Dermis blood vessel endothelial cell (primary cell): ENCODE measurements around the gene ERBB2. TPM values are rescaled to one million over a fixed set of nuclear protein-coding genes. Genes with fewer than 3 reads are reported as not detected.
A peak's percentile ranks its signal among the peaks of the same experiment; 100 is the strongest.
"Not testable (repeated sequence)": the region's sequence is repeated elsewhere in the genome, so short reads cannot be mapped to it uniquely, and the experiment has no call there.

Source experiments
- DNase-seq: peaks from one replicate; pipeline ENCODE4 v3.0.0; 2010
- total RNA-seq: library from RNA; depleted of rRNA; stranded (reverse); fragments of >200 nt; gene quantifications from 2 replicates; pipeline ENCODE4 v1.2.3, GENCODE V29; 2014

ERBB2 gene
- total RNA-seq, 1 donor from 2014 or later = 3.4 TPM

DNA sequence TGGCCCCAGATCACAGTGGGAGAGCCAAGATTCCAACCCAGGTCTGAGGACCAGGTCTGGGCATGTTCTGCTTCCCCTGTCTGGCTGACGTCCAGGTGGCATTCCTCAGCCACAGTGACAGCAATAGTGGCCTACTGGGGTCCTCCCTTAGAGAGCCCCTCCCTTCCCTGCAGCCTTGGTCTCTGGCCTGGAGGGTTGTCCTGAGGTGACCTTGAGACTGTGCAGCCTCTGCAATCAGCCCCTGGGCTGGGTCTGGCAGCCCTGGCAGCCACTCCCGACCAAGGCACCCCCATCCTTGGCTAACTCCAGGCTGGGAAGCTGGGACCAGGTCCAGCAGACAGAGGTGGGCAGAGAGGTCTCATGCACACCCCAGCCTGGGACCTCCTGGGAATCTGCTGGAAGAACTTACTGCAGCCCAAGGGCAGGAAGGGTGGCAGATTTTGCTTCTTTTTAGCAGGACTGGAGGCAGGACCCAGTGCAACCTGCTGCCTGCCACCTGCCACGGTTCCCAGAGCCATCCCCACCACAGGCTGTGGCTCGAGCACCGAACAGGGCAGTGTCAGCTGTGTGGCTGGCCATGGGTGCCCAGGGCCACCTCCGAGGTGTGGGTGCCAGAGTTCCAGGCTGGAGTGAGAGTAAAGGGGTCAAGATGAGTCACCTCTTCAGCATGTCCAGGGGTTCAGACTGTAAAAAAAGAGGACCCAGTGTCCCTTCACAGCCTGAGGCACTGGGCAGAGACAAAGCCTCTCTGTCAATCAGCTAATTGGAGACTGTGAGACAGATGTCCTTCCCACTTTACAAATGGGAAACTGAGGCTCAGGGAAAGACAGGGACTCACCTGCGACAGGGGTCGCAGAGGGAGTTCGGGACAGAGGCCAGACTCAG is 50.5 kb downstream of the ERBB2 start:
- no peak for DNase-seq

DNA sequence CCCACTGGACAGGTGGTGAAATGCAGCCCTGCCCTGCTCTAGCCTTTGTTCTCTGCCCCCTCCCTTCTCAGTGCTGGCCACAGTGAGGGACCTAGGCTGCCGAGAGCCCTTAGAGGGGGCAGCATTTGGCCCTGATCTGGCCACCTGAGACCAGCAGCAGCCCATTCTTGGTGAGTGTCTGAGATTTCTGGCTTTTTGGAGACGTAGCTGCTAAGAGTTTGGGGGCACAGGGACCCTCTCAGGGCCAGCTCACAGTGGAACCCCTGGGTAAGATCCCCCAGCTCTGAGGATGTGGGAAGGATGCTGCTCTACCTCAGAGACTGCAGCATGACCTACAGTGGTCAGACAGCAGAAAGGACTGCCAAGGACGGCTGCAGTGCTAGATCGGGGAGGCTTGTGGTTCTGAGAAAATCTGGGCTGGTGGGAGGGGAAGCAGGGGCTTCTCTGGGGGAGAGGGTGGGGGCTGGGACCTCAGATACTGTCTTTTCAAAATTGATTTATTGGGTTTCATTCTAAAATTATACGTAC is 51.2 kb downstream of the ERBB2 start:
- DNase-seq = no peak

DNA sequence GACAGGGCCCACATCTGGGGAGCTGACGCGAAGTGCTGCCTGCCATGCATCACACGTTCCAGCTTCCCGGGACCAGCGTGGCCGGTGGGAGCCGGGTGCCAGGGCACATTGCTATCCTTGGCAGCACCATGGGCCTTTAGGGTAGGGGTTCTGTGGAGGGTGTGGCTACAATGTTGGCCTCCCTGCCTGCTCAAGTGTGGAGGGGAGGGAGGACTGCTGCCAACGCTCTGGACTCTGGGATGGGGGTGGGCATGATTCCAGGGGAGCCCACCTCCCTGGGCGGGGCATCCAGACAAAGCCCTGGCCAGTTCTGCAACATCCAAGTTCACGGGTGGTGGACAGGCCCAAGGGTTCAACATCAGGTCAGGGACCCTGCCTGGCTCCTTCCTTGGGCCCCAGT is 51.8 kb downstream of the ERBB2 start:
- DNase-seq = no peak

DNA sequence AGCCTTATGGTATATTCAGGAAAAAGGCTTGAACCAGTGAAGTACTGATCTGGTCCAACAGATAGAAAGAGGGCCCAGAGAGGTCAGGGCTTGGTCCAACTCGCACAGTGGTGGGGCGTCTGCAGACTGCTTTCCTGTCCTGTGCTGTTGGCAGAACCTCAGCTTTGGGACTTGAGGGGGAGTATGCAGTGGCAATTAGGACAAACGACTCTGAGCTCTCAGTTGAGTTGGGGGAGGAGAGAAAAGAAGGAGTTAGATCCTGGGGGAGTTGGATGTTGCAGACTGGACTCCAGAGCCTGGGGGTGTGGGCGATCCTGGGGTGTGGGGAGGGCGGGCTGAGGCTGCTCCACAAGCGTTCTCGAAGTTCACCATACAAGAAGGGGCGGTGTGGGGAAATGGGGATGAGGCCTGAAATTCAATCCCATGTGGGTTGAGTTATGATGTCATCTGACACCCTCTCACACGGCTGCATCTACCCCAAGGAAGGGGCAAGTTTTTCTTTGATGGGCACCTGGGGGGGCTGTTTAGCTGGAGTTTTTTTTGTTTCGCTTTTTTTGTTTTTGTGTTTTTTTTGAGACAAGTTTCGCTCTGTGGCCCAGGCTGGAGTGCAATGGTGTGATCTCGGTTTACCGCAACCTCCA is 52.5 kb downstream of the ERBB2 start:
- no peak for DNase-seq

DNA sequence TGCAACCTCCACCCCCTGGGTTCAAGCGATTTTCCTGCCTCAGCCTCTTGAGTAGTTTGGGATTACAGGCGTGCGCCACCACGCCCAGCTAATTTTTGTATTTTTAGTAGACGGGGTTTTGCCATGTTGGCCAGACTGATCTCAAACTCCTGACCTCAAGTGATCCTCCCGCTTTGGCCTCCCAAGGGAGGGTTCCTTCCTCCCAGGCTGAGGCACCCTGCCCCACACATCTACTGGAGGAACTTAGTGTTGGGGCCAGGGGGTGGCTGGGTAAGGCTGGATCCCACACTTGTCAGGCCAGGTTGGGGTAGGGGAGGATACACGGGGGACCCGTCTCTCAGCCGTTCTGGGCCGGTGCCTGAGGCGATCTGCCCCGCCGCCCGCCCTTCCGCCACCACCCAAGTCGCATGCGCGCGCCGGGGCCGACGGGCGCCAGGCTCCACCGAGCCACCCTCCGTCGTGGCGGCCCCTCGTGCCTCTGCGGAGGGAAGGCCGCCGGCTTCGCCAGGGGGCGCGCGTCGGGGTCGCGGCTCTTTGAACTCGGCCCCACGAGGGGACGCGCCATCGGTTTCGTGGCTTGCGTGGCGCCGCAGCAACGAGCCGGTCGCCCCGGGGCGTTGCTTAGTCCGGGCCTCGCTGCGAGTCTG is 53.8 kb downstream of the ERBB2 start:
- no peak for DNase-seq

DNA sequence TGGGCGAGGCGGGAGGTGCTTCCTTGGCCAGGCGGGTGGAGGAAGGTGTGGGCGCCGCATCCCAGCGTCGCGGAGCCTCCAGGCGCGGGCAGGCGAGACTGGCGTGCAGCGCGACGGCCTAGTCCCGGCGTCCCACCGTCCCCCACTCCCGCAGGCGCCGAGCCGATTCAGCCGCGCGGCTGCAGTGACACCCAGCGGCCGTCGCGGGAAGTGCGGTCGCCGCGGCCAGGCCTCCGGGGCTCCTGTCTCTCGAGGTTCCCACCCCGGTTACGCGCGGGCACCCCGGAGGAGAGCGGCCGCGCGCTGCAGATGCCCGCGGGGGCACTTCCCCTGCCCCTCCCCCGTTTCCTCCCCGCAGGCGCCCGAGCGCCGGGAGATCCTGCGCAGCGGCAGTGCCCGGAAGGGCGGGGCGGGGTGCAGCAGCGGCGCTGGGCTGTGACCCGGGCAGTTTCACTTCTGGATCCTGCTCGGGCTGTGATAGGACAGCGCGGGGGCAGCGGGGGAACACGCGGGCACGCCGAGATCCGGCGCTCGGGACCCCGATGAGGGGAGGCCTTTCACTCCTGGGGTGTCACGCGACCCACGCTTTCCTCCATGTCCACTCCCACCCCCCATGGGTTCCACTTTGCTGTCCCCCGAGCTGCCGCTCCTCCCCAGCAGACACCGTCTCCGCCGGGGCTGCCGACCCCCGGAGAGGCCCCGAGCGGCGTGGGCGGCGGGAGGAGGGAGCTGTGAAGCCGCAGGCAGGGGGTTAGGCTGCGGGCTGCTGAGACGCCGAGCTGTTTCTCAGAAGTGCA is 54.5 kb downstream of the ERBB2 start:
- peak; percentile 78 for DNase-seq

DNA sequence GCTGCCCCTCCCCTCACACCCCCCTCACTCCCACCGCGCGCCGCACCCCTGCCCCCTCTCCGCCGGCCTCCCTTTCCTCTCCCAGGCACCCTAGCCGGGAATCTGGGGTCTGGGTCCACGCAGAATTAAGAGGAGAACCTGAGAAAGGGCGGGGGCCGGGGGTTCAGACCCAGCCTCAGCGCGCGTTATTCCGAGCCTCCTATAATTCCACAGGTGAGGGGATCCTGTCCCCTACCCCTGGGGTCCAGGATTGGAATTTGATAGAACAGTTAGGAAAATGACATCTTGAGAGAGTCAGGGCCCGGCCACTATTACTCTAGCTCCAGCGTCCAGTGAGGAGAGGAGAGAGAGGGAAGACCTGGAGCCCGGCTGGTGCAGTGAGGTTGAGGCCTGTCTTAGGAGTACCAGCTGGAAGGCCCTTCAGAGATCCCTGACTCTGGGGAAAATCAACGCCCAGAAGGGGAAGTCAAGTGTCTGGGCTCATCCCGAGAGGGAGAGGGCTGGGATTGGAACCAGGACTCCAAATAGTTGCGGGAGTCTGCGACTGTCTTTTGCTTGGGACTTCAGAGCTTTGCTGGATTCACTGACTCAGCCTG is 55.2 kb downstream of the ERBB2 start:
- peak; percentile 5 for DNase-seq

DNA sequence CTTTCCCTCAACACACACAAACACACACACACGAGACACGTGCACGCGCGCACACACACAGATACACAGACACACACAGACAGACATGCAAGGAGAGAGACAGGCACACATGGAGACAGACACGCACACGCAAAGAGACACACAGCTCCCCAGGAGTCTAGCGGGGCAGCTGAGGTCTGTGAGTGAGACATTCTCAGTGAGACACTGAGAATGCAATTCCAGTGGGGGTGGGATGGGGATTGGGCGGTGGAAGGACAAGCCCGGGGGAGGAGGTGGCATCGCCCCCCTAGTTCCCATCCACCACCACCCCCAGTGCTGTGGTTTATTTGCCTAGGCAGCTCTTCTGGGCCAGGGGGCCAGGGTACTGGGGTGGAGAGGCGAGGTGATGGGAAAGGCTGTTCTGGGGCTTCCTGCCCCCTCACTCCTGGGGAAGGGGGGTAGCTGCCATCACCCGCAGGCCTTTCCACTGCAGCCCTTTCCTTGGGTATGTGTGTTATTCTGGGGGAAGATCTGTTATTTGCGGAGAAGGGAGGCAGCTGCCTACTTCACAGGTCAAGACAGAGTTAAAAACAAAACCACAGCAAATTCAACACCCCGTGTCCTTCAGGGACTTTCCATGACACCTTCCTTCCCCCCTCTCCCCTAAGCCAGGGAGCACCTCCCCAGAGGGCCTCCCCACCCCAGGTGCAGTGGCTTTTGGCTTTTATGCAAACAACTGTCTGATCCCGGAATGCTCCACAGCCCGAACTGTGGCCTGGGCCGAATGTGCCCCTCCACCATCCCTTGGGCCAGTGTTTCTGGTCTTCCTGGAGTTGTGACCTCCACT is 55.9 kb downstream of the ERBB2 start:
- no peak for DNase-seq

DNA sequence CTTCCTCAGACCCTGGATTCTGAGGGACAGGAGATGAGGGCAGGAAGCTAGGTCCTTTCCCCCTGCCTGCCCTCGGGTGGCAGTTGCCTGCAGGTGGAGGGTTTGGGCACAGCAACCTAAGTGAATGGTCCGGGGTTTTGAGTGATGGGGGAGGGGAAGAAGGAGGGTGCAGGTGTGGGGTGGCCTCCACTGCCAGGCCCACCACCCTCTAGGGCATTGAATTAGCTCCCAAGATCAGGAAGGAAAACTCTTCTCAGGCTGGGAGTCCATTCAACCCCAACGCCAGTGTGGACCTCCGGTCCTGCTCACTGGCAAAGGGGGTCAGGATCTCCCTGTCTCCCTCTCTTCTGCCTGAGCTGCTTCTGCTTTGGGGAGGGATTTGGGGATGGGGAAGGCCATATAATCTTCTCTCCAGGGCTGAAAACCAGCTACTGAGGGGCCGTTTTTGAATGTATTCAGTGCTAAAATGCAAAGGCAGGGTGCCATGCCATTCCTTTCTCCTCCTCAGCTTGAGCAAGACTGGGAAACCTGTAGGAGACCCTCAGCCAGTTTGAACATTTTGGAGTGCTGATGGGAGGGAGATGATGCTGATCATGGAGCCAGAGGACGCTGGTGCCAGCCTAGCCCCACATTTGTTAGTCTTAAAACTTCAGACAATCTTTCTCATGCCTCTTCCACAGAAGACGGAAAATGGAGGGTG is 56.7 kb downstream of the ERBB2 start:
- no peak for DNase-seq

DNA sequence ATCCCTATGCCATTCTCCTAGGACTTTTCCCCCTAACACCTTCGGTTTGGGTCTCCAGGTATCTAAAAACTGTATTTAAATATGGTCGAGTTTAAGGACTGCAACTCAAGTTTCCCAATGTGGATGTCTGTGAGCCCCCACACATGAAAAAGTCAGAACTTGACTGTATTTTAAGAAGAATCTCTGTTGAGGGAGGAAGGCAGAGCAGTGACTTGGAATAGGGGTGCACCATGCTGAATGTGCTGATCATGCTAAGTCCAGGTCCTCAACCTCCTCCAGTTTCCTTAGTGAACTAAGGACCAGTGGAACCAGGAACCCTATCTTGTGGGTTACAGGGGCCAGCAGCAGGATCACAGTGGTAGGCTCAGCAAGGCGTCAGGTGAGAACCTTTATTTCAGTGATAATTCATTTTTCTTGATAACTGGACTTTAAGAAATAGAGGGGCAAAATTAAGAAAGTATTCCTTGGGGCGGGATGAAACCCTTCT is 57.4 kb downstream of the ERBB2 start:
- no peak for DNase-seq

DNA sequence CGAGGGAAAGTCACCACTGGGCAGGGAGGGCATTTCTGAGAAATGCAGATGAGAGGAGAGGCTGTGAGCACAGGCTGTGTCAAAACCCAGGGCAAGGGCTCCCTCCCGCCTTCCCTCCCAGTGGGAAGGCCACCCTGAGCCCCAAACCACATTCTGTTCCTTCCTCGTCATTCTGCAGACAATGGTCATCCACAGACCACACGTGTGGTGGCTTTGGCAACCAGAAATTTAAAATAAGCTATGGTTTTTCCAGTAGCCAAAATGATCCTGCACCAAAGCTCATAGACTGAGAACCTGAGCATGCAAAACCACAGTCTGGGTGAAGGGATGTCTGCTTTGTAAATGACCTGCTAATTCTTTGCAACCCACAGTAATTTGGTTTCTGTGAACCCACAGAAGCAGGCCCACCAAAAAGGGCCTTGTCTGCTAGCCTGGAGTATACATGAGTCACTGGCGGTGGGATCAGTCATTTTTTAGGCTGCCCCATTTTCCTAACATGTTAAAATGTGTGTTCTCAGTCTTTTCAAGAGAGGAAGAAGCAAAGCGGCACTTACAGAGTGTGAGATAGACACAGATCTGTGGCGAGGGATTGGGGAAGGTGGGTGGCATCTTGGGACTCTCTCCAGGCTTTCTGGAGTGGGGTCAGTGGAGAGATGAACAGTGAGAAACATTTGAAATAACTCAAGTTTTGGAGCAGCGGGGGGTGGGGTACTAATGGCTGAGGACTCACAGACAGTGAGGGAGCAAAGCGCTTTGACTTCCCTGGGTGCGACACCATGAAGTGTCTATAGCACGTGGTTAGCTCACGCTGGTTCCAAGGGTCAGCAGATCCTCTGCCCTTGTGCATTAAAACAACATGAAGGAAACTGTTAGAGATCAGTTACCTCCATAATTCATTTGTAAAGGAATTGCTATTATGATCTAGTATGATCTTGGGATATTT is 58.3 kb downstream of the ERBB2 start:
- DNase-seq = no peak

DNA sequence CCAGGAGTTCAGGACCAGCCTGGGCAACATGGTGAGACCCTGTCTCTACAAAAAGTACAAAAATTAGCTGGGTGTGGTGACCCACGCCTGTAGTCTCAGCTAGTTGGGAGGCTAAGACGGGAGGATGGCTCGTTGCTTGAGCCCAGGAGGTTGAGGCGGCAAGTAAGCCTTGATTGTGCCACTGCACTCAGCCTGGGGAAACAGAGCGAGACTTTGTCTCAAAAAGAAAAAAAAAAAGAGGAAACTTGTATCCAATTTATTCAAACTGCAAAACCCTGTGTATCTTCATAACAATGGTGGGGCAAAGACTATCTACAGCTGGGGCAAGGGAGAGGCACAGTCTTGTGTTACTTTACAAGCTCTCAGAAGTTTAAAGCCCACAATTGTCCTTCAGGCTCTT is 59.3 kb downstream of the ERBB2 start:
- no peak for DNase-seq

DNA sequence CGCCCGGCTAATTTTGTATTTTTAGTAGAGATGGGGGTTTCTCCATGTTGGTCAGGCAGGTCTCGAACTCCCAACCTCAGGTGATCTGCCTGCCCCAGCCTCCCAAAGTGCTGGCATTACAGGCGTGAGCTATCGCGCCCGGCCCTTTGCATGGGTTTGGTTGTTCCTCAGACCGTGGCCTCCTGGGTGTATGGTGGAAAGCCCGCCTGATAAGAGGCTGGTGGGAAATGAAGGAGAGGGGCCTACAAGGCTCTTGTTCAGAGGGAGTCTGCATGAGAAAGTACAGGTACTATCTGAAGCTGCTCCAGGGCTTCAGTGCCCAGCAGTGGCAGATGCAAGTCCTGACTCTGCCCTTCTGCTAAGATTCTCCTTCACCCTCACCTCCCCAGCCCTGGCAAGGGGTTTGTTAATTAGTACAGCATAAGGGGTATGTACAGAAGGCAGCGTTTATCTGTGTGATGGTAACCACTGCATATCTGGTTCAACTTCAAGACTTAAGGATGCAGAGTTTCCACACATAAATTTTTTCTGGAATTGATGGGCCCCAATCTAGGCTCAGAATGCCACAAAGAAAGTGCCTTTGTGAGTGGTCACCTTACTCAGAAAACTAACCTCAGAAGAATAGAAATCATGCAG is 62.1 kb downstream of the ERBB2 start:
- no peak for DNase-seq

DNA sequence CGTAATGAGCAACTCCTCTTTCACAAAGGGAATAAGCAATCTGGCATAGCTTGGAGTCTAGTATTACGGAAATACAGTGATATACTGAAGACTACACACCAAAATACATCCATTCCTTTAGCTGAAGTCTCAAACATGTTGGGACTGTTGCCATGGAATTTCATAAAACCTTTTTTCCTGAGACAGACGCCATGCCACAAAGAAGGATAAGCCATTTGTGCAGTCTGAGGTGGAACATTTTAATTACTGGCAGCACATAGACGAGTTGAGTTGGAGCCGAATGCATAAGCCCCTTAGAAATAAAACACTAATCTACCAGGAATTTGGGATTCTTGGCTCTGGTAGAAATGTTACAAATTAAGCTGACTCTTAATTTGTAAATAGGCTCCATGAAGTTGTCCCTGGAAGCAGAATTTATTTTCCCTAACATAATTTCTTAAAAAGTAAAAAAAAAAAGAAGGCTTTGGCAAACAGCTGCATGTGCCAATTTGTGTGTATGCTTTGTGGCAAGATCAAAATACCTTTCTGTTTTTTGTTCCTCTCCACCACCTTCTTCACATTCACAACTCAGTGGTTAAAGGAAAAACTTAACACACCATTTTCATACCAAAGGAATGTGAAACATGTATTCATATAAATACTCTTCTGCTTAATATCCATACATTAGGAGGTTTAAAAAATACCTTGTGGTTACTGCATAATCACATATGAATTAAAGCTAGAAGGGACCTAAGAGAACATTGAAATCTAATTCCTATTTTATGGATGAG is 63.4 kb downstream of the ERBB2 start:
- DNase-seq = no peak

DNA sequence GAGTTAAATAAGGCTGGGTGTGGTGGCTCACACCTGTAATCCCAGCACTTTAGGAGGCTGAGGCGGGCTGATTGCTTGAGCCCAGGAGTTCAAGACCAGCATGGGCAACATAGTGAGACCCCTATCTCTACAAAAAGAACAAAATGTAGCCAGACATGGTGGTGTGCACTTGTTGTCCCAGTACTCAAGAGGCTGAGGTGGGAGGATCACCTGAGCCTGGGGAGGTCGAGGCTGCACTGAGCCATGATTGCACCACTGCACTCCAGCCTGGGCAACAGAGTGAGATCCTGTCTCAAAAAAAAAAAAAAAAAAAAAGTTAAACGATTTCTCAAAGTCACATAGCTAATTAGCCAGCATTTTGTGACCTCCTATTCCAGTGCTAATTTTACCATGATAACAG is 64.3 kb downstream of the ERBB2 start:
- not testable (repeated sequence) for DNase-seq

DNA sequence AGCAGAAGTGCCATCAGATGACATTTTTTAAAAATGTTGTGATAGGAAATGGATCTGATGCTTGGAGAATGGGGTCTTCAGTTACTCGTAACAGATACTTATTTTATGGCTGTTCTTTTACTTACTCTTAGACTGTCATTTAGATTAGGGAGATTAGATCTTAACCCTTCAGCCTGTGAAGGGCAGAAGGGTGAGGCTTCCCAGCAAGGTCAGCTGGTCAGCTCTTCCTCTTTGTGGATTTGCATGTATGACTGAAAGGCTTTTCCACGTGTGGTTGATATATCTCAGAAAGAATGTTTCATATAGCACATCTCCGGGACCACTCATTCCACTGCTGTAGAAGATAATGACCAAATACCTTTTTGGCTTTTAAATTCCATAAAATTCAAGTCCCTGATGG is 65.3 kb downstream of the ERBB2 start:
- DNase-seq = no peak

DNA sequence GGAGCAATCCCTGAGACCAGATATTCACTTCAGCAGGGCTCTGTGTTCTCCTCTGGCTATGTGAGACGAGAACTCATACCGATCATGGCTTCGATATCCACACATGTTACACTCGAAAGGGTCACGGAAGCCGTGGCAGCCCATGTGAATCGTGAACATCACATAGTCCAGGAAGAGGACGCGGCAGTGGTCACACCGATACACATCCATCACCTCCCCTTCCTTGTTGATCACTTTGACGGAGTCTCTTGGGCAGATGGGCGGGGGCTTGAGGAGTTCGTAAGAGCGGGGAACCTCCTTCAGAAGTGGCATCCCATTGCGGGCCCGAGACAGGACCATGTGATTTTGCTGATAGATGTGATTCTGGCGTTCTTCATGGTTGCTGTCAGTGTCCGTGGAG is 65.9 kb downstream of the ERBB2 start:
- DNase-seq = no peak

DNA sequence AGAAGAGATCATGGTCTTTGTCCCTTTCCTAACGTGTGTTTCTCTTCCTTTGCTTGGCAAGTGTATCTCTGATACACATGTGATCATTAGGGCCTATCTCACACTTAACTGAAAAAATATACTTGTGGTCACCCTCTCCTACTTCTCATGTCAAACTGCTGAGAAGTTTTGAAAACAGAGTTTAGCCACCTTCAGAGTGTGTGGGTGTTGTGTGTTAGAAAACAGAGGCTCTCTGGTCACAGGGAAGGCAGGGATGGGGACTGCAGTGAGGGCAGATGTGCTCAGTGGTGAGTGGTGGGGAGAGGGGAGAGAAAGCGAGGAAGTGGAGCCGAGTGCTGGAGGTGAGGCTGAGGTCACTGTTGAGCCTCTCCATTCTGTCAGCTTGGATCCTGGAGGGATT is 67.3 kb downstream of the ERBB2 start:
- no peak for DNase-seq
